Liver (tissue), 9 donors: ENCODE measurements around the gene FILIP1. TPM values are rescaled to one million over a fixed set of nuclear protein-coding genes. Genes with fewer than 3 reads are reported as not detected.

Source experiments
- DNase-seq: peaks from one replicate; pipeline ENCODE4 v3.0.0-alpha.2; 2017; ENCODE audit warnings: low spot score
- H3K27ac ChIP-seq, 2 donors: one replicate each; pipeline ENCODE4 v1.7.0; 2013; ENCODE audit warnings: inconsistent platforms in 2 of 2, low read length in 2 of 2, control low read depth in 1 of 2, low read depth in 1 of 2, mild to moderate bottlenecking in 1 of 2
- H3K27me3 ChIP-seq, 4 donors: one replicate each; pipeline versions ENCODE4 v1.6.1 to v1.7.0; 2013; ENCODE audit warnings: low read length in 3 of 4, inconsistent platforms in 1 of 4, mild to moderate bottlenecking in 1 of 4, moderate library complexity in 1 of 4; ENCODE audit not compliant: control insufficient read depth in 4 of 4, insufficient read depth in 4 of 4
- H3K36me3 ChIP-seq, 4 donors: one replicate each; pipeline versions ENCODE4 v1.6.1 to v1.7.0; 2013; ENCODE audit warnings: low read length in 3 of 4, mild to moderate bottlenecking in 3 of 4, low read depth in 1 of 4, moderate library complexity in 1 of 4; ENCODE audit not compliant: control insufficient read depth in 4 of 4, insufficient read depth in 3 of 4
- H3K4me1 ChIP-seq, 4 donors: one replicate each; pipeline versions ENCODE4 v1.6.1 to v1.7.0; 2013; ENCODE audit warnings: low read length in 3 of 4, mild to moderate bottlenecking in 3 of 4, moderate library complexity in 1 of 4; ENCODE audit not compliant: control insufficient read depth in 4 of 4, insufficient read depth in 4 of 4
- H3K4me3 ChIP-seq, 3 donors: one replicate each; pipeline versions ENCODE4 v1.6.1 to v1.7.0; 2013; ENCODE audit warnings: low read length in 3 of 3, control low read depth in 1 of 3, low read depth in 1 of 3, mild to moderate bottlenecking in 1 of 3
- H3K9ac ChIP-seq, 2 donors: one replicate each; pipeline ENCODE4 v1.7.0; 2013; ENCODE audit warnings: low read length in 2 of 2, mild to moderate bottlenecking in 2 of 2, moderate library complexity in 2 of 2, control low read depth in 1 of 2, low read depth in 1 of 2
- H3K9me3 ChIP-seq, 4 donors: one replicate each; pipeline versions ENCODE4 v1.6.1 to v1.7.0; 2013; ENCODE audit warnings: low read length in 3 of 4; ENCODE audit not compliant: control insufficient read depth in 4 of 4
- ATF3 ChIP-seq: IDR thresholded peaks from 2 replicates; pipeline ENCODE4 v1.6.1; 2016; ENCODE audit warnings: antibody characterized with exemption
- EGR1 ChIP-seq, 2 donors: IDR thresholded peaks; 2 replicates each; pipeline ENCODE4 v1.6.1; 2016 to 2018; ENCODE audit warnings: antibody characterized with exemption in 2 of 2, low read depth in 2 of 2
- FOXA1 ChIP-seq: IDR thresholded peaks from 2 replicates; pipeline ENCODE4 v1.6.1; 2016; ENCODE audit warnings: antibody characterized with exemption
- FOXA2 ChIP-seq: IDR thresholded peaks from 2 replicates; pipeline ENCODE4 v1.6.1; 2016; ENCODE audit warnings: antibody characterized with exemption
- GABPA ChIP-seq, 2 donors: IDR thresholded peaks in 1 of 2; conservative IDR thresholded peaks in 1 of 2; 2 replicates each; pipeline ENCODE4 v1.6.1; 2016; ENCODE audit warnings: antibody characterized with exemption in 2 of 2, mild to moderate bottlenecking in 1 of 2, moderate library complexity in 1 of 2
- HNF4A ChIP-seq, 2 donors: conservative IDR thresholded peaks; 2 replicates each; pipeline ENCODE4 v1.6.1; 2016; ENCODE audit warnings: antibody characterized with exemption in 2 of 2, mild to moderate bottlenecking in 2 of 2
- HNF4G ChIP-seq: IDR thresholded peaks from 2 replicates; pipeline ENCODE4 v1.6.1; 2016; ENCODE audit warnings: antibody characterized with exemption
- JUND ChIP-seq, 2 donors: IDR thresholded peaks; 2 replicates each; pipeline ENCODE4 v1.6.1; 2016; ENCODE audit warnings: antibody characterized with exemption in 2 of 2
- MAX ChIP-seq: IDR thresholded peaks from 2 replicates; pipeline ENCODE4 v1.6.1; 2016; ENCODE audit warnings: antibody characterized with exemption
- NR2F2 ChIP-seq: IDR thresholded peaks from 2 replicates; pipeline ENCODE4 v1.6.1; 2016; ENCODE audit warnings: antibody characterized with exemption
- RAD21 ChIP-seq, 2 donors: IDR thresholded peaks; 2 replicates each; pipeline ENCODE4 v1.6.1; 2016; ENCODE audit warnings: antibody characterized with exemption in 2 of 2, mild to moderate bottlenecking in 2 of 2
- RXRA ChIP-seq, 2 donors: IDR thresholded peaks; 2 replicates each; pipeline ENCODE4 v1.6.1; 2017 to 2018; ENCODE audit warnings: antibody characterized with exemption in 2 of 2, mild to moderate bottlenecking in 1 of 2
- SP1 ChIP-seq: IDR thresholded peaks from 2 replicates; pipeline ENCODE4 v1.6.1; 2018; ENCODE audit warnings: antibody characterized with exemption, mild to moderate bottlenecking
- TAF1 ChIP-seq: conservative IDR thresholded peaks from 2 replicates; pipeline ENCODE4 v1.6.1; 2016; ENCODE audit warnings: antibody characterized with exemption, mild to moderate bottlenecking
- YY1 ChIP-seq: IDR thresholded peaks from 2 replicates; pipeline ENCODE4 v1.6.1; 2016; ENCODE audit warnings: antibody characterized with exemption, mild to moderate bottlenecking
- ZBTB33 ChIP-seq: IDR thresholded peaks from 2 replicates; pipeline ENCODE4 v1.6.1; 2016; ENCODE audit warnings: antibody characterized with exemption
- WGBS: extraction: QIAGEN DNeasy Blood & Tissue Kit; methylation state at CpG from one replicate; pipeline ENCODE4 v1.1.7; 2013; 5-methylcytosine and 5-hydroxymethylcytosine counted together
- polyA plus RNA-seq, 2 donors: library from polyadenylated mRNA; stranded (reverse) in 1 of 2; unstranded in 1 of 2; fragments of 200-250 nt in 1 of 2; fragments of >200 nt in 1 of 2; fragmentation: Nextera tagmentation in 1 of 2; extraction: Ambion mirVana in 1 of 2; gene quantifications; one replicate each; pipeline versions ENCODE4 v1.2.1 to v1.2.3, GENCODE V29; 2013 to 2015
- total RNA-seq, 2 donors: library from RNA; depleted of rRNA; stranded (reverse); fragments of >200 nt; gene quantifications; one replicate each; pipeline ENCODE4 v1.2.3, GENCODE V29; 2014
- TF ChIP-seq, protein P1 (sequence below): fragments of 150-350 bp; IDR thresholded peaks from 2 replicates; pipeline ENCODE4 v1.5.1; 2017; ENCODE audit warnings: improper control_type of control experiment, low read depth, low read length; ENCODE audit not compliant: missing input control
- TF ChIP-seq, protein P2 (sequence below): IDR thresholded peaks from 2 replicates; pipeline ENCODE4 v1.6.1; 2016; ENCODE audit warnings: antibody characterized with exemption, mild to moderate bottlenecking
- donor health status: healthy.
- donor health status: healthy.
- donor health status: healthy.
- donor health status: healthy.
- donor health status: healthy.

Gene FILIP1
- total and polyA plus RNA-seq, 4 donors: 0.70 to 2.8 (median 1.1) TPM

DNA sequence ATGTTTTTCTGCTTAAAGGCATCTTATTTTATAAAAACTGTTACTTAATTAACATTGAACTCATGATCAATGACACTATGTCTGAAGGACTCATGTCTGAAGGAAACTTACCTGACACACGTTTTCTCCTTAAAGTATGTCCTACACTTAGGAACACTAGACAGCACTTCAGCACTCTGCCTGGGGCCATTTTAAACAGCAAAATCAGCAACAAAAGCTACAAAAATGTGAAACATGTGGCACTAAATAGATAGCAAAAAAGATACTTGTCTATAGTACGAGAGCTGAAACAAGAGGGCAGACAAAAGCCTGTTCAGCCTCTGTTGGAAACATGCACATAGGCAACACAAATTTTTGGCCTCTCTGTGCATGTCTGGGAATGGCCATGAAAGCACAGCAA is 115.5 kb downstream of the FILIP1 start:
- no peak for DNase-seq
- 44% methylated on average over 2 of the region's 2 CpGs for WGBS
- Histone ChIP-seq H3K4me1 (no peaks in the 10 kb centered on the region), H3K9ac (no peak overlapping the region), H3K36me3 (no peaks in the 10 kb centered on the region), H3K27ac (no peak overlapping the region), H3K27me3 (no peaks in the 10 kb centered on the region), H3K9me3 (no peaks in the 10 kb centered on the region), H3K4me3 (no peak overlapping the region)
- TF ChIP-seq, protein P1, sequence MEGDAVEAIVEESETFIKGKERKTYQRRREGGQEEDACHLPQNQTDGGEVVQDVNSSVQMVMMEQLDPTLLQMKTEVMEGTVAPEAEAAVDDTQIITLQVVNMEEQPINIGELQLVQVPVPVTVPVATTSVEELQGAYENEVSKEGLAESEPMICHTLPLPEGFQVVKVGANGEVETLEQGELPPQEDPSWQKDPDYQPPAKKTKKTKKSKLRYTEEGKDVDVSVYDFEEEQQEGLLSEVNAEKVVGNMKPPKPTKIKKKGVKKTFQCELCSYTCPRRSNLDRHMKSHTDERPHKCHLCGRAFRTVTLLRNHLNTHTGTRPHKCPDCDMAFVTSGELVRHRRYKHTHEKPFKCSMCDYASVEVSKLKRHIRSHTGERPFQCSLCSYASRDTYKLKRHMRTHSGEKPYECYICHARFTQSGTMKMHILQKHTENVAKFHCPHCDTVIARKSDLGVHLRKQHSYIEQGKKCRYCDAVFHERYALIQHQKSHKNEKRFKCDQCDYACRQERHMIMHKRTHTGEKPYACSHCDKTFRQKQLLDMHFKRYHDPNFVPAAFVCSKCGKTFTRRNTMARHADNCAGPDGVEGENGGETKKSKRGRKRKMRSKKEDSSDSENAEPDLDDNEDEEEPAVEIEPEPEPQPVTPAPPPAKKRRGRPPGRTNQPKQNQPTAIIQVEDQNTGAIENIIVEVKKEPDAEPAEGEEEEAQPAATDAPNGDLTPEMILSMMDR: no peak
- TF ChIP-seq ATF3: no peak
- no peak for TF ChIP-seq TAF1
- TF ChIP-seq FOXA1: no peak
- TF ChIP-seq, protein P2, sequence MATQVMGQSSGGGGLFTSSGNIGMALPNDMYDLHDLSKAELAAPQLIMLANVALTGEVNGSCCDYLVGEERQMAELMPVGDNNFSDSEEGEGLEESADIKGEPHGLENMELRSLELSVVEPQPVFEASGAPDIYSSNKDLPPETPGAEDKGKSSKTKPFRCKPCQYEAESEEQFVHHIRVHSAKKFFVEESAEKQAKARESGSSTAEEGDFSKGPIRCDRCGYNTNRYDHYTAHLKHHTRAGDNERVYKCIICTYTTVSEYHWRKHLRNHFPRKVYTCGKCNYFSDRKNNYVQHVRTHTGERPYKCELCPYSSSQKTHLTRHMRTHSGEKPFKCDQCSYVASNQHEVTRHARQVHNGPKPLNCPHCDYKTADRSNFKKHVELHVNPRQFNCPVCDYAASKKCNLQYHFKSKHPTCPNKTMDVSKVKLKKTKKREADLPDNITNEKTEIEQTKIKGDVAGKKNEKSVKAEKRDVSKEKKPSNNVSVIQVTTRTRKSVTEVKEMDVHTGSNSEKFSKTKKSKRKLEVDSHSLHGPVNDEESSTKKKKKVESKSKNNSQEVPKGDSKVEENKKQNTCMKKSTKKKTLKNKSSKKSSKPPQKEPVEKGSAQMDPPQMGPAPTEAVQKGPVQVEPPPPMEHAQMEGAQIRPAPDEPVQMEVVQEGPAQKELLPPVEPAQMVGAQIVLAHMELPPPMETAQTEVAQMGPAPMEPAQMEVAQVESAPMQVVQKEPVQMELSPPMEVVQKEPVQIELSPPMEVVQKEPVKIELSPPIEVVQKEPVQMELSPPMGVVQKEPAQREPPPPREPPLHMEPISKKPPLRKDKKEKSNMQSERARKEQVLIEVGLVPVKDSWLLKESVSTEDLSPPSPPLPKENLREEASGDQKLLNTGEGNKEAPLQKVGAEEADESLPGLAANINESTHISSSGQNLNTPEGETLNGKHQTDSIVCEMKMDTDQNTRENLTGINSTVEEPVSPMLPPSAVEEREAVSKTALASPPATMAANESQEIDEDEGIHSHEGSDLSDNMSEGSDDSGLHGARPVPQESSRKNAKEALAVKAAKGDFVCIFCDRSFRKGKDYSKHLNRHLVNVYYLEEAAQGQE: no peak
- no peak for TF ChIP-seq SP1
- TF ChIP-seq EGR1 (IDR thresholded peaks at IDR 0.05; ENCODE audit: low read depth in 2 of 2): no peak
- no peak for TF ChIP-seq YY1
- no peak for TF ChIP-seq ZBTB33
- TF ChIP-seq GABPA (IDR thresholded peaks at IDR 0.05 in 1 of 2, conservative IDR thresholded peaks at IDR 0.05 in 1 of 2): no peak
- no peak for TF ChIP-seq FOXA2
- no peak for TF ChIP-seq HNF4A (conservative IDR thresholded peaks at IDR 0.05)
- TF ChIP-seq JUND (IDR thresholded peaks at IDR 0.05): no peak
- no peak for TF ChIP-seq HNF4G
- no peak for TF ChIP-seq MAX
- TF ChIP-seq RAD21 (IDR thresholded peaks at IDR 0.05): no peak
- no peak for TF ChIP-seq NR2F2
- no peak for TF ChIP-seq RXRA (IDR thresholded peaks at IDR 0.05)
